HUES48 (cell line): ENCODE measurements around the gene TMEM120B.
A peak's percentile ranks its signal among the peaks of the same experiment; 100 is the strongest.
"Not testable (repeated sequence)": the region's sequence is repeated elsewhere in the genome, so short reads cannot be mapped to it uniquely, and the experiment has no call there.

Experiments used
- H3K27ac ChIP-seq: one replicate; pipeline ENCODE4 v1.7.0; 2013; ENCODE audit warnings: low read depth, low read length, inconsistent platforms
- H3K27me3 ChIP-seq: 2 replicates; pipeline ENCODE4 v1.6.1; 2013; ENCODE audit warnings: mild to moderate bottlenecking, low read length; ENCODE audit not compliant: control insufficient read depth, insufficient read depth
- H3K36me3 ChIP-seq: 2 replicates; pipeline ENCODE4 v1.6.1; 2013; ENCODE audit warnings: low read length; ENCODE audit not compliant: control insufficient read depth, insufficient read depth
- H3K4me1 ChIP-seq: 2 replicates; pipeline ENCODE4 v1.6.1; 2013; ENCODE audit warnings: mild to moderate bottlenecking, low read length; ENCODE audit not compliant: control insufficient read depth, insufficient read depth
- H3K4me3 ChIP-seq: 2 replicates; pipeline ENCODE4 v1.5.1; 2013; ENCODE audit warnings: mild to moderate bottlenecking, low read depth, low read length
- H3K9ac ChIP-seq: 2 replicates; pipeline ENCODE4 v1.6.1; 2013; ENCODE audit warnings: mild to moderate bottlenecking, low read depth, low read length, moderate library complexity
- H3K9me3 ChIP-seq: 2 replicates; pipeline ENCODE4 v1.6.1; 2013; ENCODE audit warnings: low read length; ENCODE audit not compliant: control insufficient read depth, insufficient read depth

Gene TMEM120B

DNA sequence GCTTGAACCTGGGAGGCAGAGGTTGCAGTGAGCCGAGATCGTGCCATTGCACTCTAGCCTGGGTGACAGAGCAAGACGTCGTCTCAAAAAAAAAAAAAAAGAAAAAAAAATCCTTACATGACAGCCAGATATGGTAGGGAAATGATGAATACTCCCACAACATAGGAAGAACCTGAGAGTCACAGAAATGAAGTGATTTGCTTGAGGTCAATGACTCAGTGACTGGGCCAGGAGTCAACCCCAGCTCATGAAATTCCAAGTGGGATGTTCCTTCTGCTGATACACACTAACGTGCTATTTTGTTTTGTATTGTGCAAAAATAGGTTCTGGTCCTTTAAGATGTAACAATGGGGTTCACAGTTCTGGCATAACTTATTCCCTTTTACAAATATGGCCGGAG is 71.9 kb downstream of the TMEM120B start:
- peaks cover 4% of the 10 kb centered on the region; the same call in 1 of the 2 replicates for H3K36me3 ChIP-seq
- no peaks in the 10 kb centered on the region; the same call in 1 of the 2 replicates for H3K4me1 ChIP-seq
- H3K27ac ChIP-seq = no peak overlapping the region

DNA sequence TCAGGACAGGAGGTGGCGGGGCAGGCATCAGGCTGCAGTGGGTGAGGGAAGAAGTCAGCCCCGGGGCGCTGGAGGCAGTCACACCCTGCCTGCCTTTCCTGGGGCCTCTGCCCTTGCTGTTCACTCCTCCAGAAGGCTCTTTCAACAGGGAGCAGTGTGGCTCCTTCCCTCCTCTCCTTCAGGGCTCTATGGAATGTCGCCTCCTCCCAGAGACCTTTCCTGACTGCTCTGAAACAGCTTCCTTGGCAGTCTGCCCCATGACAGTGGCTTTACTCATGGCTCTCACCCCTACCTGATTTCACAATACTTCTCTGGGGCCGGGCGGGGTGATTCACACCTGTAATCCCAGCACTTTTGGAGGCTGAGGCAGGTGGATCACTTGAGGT is 73.9 kb downstream of the TMEM120B start:
- H3K9ac ChIP-seq = no peak overlapping the region
- no peak overlapping the region for H3K4me3 ChIP-seq
- no peaks in the 10 kb centered on the region for H3K27me3 ChIP-seq
- no peaks in the 10 kb centered on the region for H3K9me3 ChIP-seq
- peaks cover 3% of the 10 kb centered on the region; the same call in 1 of the 2 replicates for H3K4me1 ChIP-seq
- H3K36me3 ChIP-seq = peaks cover 4% of the 10 kb centered on the region; the same call in 1 of the 2 replicates
- no peak overlapping the region for H3K27ac ChIP-seq

More for the DNA sequence above, 71.9 kb downstream of the TMEM120B start:
- Histone ChIP-seq H3K9ac (no peak overlapping the region), H3K27me3 (no peaks in the 10 kb centered on the region), H3K4me3 (no peak overlapping the region), H3K9me3 (no peaks in the 10 kb centered on the region)

DNA sequence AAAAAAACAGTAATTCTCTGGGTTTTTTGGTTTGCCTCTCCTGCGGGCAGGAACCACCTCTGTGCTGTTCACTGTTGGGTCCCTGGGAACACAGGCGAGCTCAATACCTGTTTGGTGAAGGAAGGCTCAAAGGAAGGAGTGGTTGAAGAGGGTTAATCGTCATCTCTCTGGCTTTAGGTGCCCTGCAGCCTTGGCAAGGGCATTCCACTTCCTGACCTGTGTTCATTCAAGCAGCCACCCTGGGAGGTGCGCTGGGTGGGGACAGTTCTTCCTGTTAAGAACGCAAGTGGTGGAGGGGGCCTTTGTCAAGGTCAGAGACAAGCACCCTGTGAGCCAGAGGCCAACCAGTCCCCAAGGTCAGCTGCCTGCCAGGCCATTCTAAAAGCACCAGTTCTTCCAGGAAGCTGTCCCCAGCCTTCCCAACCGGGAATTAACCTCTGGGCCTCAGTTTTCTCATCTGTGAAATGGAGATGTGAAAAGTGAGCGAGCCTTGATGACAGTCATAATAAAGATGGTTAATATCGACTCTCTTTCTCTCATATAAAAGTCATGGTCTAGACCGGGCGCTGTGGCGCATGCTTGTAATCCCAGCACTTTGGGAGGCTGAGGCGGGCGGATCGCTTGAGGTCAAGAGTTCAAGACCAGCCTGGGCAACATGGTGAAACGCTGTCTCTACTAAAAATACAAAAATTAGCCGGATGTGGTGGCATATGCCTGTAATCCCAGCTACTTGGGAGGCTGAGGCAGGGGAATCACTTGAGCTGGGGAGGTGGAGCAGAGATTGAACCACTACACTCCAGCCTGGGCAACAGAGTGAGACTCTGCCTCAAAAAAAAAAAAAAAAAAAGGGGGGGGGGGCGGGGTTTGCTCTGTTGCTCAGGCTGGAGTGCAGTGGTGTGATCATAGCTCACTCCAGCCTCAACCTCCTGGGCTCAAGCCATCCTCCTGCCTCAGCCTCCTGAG is 74.8 kb downstream of the TMEM120B start:
- Histone ChIP-seq H3K4me1 (peaks cover 4% of the 10 kb centered on the region; the same call in 1 of the 2 replicates), H3K27ac (no peak overlapping the region), H3K9ac (no peak overlapping the region), H3K36me3 (peaks cover 4% of the 10 kb centered on the region; the same call in 1 of the 2 replicates), H3K4me3 (no peak overlapping the region), H3K27me3 (no peaks in the 10 kb centered on the region), H3K9me3 (no peaks in the 10 kb centered on the region)

DNA sequence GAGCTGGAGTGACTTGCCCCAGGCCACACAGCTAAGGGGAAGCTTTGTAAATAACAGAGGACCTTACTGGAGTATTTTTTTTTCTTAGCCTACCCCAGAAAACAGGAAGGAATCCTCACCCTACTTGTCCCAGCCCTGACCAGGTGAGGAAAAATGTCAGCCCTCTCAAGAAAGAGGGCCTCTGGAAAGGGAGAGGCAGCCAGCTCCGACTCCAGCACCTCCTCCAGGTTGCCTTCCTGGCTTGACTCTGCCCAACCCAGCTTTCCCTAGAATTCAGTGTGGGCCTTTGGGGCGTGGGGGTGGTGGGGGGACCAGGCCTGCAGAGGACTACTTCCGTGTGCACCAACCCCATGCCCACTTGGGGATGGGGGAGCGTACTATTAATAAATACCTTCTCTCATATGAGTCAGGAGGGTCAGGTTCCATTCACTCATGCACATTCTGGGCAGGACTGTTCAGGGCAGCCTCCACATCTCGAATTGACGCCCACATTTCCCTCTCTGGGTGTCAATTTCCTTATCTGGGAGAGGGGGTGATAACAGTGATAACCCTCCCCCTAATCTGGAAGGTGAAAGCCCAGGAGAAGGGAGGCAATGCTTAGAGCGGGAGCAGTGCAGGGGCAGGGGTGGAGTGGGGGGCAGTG is 75.7 kb downstream of the TMEM120B start:
- no peak overlapping the region for H3K27ac ChIP-seq
- peaks cover 9% of the 10 kb centered on the region for H3K4me1 ChIP-seq

DNA sequence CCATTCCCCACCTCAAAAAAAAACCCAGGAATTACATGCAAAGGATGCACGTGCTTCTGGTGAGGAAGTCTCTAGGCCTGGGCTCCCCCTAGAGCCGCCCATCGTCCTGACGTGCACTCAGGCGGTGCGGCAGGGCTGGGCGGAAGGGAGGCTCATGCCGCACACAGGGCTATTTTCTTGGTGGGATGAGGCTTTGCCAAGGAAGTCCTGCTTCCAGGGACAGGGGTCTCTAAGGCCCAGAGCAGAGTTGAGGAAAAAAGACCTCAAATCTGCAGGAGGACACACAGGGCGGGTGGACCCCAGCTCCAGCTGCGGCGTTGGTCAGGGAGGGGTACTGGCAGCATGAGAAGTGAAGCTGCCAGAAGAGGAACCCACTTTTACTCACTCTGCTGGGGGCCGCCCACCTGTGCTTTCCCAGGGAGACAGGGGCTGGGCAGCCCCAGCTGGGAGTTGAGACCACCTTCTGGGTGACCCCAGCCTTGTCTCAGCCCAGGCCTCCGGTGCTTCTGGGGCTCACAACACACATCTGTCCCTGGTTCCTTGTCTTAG is 76.8 kb downstream of the TMEM120B start:
- H3K36me3 ChIP-seq = peaks cover 4% of the 10 kb centered on the region; the same call in 1 of the 2 replicates
- H3K27ac ChIP-seq = no peak overlapping the region
- H3K27me3 ChIP-seq = no peaks in the 10 kb centered on the region
- H3K9me3 ChIP-seq = no peaks in the 10 kb centered on the region
- H3K9ac ChIP-seq = no peak overlapping the region
- H3K4me3 ChIP-seq = no peak overlapping the region
- H3K4me1 ChIP-seq = peaks cover 9% of the 10 kb centered on the region

More for the DNA sequence above, 75.7 kb downstream of the TMEM120B start:
- H3K9me3 ChIP-seq = no peaks in the 10 kb centered on the region
- H3K9ac ChIP-seq = no peak overlapping the region
- H3K27me3 ChIP-seq = no peaks in the 10 kb centered on the region
- H3K36me3 ChIP-seq = peaks cover 4% of the 10 kb centered on the region; the same call in 1 of the 2 replicates
- H3K4me3 ChIP-seq = no peak overlapping the region

DNA sequence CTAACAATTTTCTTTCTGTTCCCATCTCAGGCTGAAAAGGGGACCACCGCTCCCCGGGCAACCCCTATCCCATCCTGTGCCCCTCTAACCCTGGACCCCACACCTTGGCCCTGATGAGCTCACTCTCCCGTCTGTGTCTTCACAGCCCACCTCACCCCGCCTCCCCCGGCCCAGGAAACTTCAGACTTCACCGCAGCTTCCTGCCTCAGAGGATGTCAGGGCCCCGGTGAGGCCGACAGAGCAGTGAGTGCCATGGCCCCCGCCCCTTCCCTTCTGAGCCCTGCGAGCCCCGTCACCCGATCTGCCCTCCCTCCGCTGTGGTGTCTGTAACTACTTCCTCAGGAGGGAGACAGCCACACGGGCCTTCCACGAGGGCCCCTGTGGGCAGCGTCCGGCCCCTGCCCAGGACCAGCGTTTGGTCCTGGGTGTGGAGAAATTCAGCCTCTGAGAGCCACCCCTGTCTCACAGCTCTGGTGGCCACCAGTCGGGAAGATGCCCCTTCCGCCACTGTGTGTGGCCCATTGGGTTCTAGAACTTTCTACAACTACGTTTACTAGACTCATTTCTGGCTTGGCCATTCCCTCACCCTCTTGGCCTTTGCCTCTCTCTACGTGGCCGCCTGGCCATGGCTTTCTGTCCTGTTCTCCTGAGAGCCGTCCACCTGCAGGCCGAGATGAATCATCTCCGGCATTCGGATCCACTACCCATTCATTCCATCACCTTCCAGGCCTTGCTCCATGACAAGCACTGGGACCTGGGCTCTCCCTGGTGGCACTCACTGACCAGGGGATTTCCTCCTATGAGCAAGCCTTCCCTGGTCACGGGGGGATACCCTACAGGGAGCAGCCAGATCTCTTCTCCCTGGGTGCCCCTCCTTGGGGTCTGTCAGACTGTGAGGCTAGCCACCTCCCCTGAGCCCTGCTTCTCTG is 77.5 kb downstream of the TMEM120B start:
- Histone ChIP-seq H3K36me3 (peaks cover 4% of the 10 kb centered on the region; the same call in 1 of the 2 replicates), H3K27ac (no peak overlapping the region), H3K9me3 (no peaks in the 10 kb centered on the region), H3K9ac (no peak overlapping the region), H3K4me1 (peaks cover 16% of the 10 kb centered on the region), H3K4me3 (no peak overlapping the region), H3K27me3 (no peaks in the 10 kb centered on the region)

DNA sequence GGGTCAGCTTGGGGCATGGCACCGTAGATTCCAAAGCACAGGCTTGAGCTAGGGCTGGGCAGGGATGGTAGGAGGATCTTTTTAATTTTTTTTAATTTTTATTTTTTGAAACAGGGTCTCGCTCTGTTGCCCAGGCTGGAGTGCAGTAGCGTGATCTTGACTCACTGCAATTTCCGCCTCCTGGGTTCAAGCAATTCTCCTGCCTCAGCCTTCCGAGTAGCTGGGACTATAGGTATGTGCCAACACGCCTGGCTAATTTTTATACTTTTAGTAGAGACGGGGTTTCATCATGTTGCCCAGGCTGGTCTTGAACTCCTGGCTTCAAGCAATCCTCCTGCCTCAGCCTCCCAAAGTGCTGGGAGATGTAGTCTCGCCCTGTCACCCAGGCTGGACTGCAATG is 78.2 kb downstream of the TMEM120B start:
- H3K4me1 ChIP-seq = peaks cover 17% of the 10 kb centered on the region
- not testable (repeated sequence) for H3K9ac ChIP-seq, H3K27ac ChIP-seq, H3K9me3 ChIP-seq, H3K36me3 ChIP-seq, H3K27me3 ChIP-seq, H3K4me3 ChIP-seq

DNA sequence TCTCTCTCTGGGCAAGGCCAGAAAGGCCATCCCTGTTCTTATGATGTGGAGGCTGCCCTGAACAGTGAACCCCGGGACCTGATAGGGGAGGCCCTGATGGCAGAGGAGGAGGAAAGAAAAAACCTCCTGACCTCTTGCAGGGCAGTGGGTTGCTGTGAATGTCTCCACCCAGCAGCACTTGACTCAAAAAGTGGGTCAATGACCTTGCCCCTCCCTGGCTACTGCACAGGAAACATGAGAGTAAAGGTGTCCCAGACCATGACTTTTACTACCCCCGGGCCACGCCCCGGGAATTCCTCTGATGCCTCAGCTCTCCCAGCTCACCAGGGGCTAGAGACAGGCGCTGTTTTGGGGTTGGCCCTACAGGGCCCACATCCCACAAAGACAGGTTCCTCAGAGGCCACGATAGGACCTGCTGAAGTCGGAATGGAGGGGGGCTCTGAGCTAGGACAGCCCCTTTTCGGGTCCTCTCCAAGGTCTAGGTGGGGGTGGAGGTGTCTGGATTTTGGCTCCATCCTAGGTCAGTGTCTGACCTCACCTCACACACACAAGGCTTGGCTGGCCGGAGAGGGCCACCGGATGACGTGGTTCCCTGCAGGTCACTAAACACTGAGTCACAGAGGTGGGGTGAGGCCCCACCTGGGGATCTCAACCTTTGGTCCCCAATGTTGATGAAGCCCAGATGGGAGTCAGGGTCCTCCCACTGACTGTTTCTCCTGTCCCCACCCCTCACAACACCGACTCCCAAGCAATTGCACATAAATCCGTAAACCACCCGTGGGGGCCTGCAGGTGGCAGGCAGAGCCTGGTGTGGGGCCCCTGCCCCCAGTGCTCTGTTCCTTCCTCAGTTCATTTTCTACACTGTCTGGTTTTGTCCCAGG is 79.4 kb downstream of the TMEM120B start:
- H3K9me3 ChIP-seq = no peaks in the 10 kb centered on the region
- H3K27me3 ChIP-seq = no peaks in the 10 kb centered on the region
- H3K4me1 ChIP-seq = peaks cover 19% of the 10 kb centered on the region
- no peak overlapping the region for H3K27ac ChIP-seq
- peak overlapping the region; percentile 68; the same call in 1 of the 2 replicates for H3K4me3 ChIP-seq
- peaks cover 15% of the 10 kb centered on the region for H3K36me3 ChIP-seq
- no peak overlapping the region for H3K9ac ChIP-seq

DNA sequence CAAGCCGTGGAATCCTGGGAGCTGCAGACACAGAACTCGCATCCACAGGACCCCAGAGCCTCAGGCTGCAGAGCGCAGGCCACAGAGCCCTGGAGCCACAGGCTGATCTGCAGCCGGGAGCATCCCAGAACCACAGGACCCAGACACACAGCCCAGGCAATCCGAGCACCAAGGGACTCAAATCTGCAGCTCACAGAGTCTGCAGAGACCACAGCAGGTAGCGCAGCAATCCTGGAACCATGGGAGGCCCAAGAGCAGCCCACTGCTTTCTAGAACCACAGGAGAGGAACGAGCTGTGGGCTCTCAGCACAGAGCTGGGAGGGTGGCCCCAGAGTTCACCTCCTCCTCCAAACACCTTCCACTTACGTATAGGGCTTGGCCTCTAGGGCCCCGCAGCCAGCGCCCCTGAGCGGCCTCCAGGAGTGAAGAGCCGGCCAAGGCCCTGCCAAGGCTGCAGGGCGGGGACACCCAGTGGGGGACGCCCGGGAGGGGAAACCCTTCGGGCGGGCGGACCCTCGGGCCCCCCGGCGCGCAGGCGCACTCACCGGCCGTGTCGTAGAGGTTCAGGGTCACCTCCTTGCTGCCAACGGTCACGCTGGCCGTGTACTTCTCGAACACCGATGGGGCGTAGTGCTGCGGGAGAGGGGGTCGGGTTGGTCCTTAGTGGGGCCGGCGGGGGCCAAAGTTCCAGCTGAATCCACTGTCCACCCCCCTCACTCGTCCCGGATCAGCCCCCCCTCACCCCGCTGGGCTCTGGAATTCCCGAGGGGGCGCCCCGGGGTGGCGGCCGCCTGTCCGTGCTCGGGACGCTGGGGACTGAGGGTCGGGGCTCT is 80.3 kb downstream of the TMEM120B start:
- Histone ChIP-seq H3K36me3 (peaks cover 12% of the 10 kb centered on the region), H3K27ac (no peak overlapping the region), H3K4me1 (peaks cover 28% of the 10 kb centered on the region), H3K9ac (peak overlapping the region; percentile 34; the same call in 1 of the 2 replicates), H3K27me3 (no peaks in the 10 kb centered on the region), H3K4me3 (peak overlapping the region; percentile 68), H3K9me3 (no peaks in the 10 kb centered on the region)
